Large intestine (tissue), 3 donors: ENCODE data around the gene ECT2. TPM values are rescaled to one million over a fixed set of nuclear protein-coding genes. Genes with fewer than 3 reads are reported as not detected.
"Not testable (repeated sequence)": the region's sequence is repeated elsewhere in the genome, so short reads cannot be mapped to it uniquely, and the experiment has no call there.

ENCODE experiments used
- DNase-seq, 2 donors: peaks; one replicate each; pipeline versions ENCODE4 v3.0.0 to v3.0.0-alpha.2; 2013
- H3K27ac ChIP-seq: one replicate; pipeline ENCODE4 v1.5.1; 2013; ENCODE audit warnings: low read length
- H3K27me3 ChIP-seq: 2 replicates; pipeline ENCODE4 v1.6.1; 2013; ENCODE audit warnings: low read length; ENCODE audit not compliant: control insufficient read depth, insufficient read depth
- H3K36me3 ChIP-seq: 2 replicates; pipeline ENCODE4 v1.6.1; 2013; ENCODE audit warnings: low read length; ENCODE audit not compliant: control insufficient read depth, insufficient read depth
- H3K4me1 ChIP-seq: one replicate; pipeline ENCODE4 v1.6.1; 2013; ENCODE audit warnings: low read length; ENCODE audit not compliant: control insufficient read depth, insufficient read depth
- H3K4me3 ChIP-seq: one replicate; pipeline ENCODE4 v1.5.1; 2013; ENCODE audit warnings: low read length
- H3K9me3 ChIP-seq: one replicate; pipeline ENCODE4 v1.6.1; 2013; ENCODE audit warnings: mild to moderate bottlenecking, low read depth, low read length, moderate library complexity; ENCODE audit not compliant: control insufficient read depth
- WGBS: methylation state at CpG from one replicate; pipeline ENCODE4 v1.1.5; 2013; ENCODE audit warnings: low lambda C conversion rate; ENCODE audit not compliant: insufficient coverage; 5-methylcytosine and 5-hydroxymethylcytosine counted together
- polyA plus RNA-seq: library from polyadenylated mRNA; unstranded; fragments of 120-200 nt; gene quantifications from one replicate; pipeline ENCODE4 v1.2.1, GENCODE V29; 2013

Gene ECT2
- polyA plus RNA-seq, 1 donor: 16.2 TPM

- Histone ChIP-seq H3K27ac (no peak overlapping the region), H3K9me3 (no peaks in the 10 kb centered on the region), H3K27me3 (no peaks in the 10 kb centered on the region), H3K4me3 (no peak overlapping the region), H3K36me3 (no peaks in the 10 kb centered on the region), H3K4me1 (no peaks in the 10 kb centered on the region)
- 80% methylated on average over 1 of the region's 2 CpGs for WGBS
- DNase-seq: no peak
Observed at GRCh38 chr3:172735014-172735413, 15.5 kb upstream of the ECT2 start.

- WGBS: 40% methylated on average over 1 of the region's 1 CpG
- H3K4me3 ChIP-seq: no peak overlapping the region
- H3K9me3 ChIP-seq: no peaks in the 10 kb centered on the region
- no peak overlapping the region for H3K27ac ChIP-seq
- DNase-seq: no peak
- no peaks in the 10 kb centered on the region for H3K4me1 ChIP-seq
- H3K36me3 ChIP-seq: no peaks in the 10 kb centered on the region
- no peaks in the 10 kb centered on the region for H3K27me3 ChIP-seq
Observed at GRCh38 chr3:172739462-172739861, 11.1 kb upstream of the ECT2 start.

- H3K4me3 ChIP-seq: no peak overlapping the region
- no peaks in the 10 kb centered on the region for H3K9me3 ChIP-seq
- no peaks in the 10 kb centered on the region for H3K36me3 ChIP-seq
- H3K4me1 ChIP-seq: peaks cover 8% of the 10 kb centered on the region
- H3K27ac ChIP-seq: no peak overlapping the region
- no peaks in the 10 kb centered on the region for H3K27me3 ChIP-seq
- DNase-seq: no peak
- 93% methylated on average over 2 of the region's 2 CpGs for WGBS
Observed at GRCh38 chr3:172746475-172746874, 4.1 kb upstream of the ECT2 start.

- Histone ChIP-seq H3K4me3 (peak overlapping the region; percentile 49), H3K9me3 (no peaks in the 10 kb centered on the region), H3K27ac (no peak overlapping the region), H3K27me3 (no peaks in the 10 kb centered on the region), H3K36me3 (no peaks in the 10 kb centered on the region), H3K4me1 (peaks cover 11% of the 10 kb centered on the region)
- WGBS: no CpG with 5 or more reads among the region's 8 CpGs
- peak; percentile 19 to 64 for DNase-seq
Observed at GRCh38 chr3:172749230-172749965, 1.1 kb upstream of the ECT2 start.

- DNase-seq: no peak
- H3K4me1 ChIP-seq: peaks cover 11% of the 10 kb centered on the region
- H3K27me3 ChIP-seq: no peaks in the 10 kb centered on the region
- H3K4me3 ChIP-seq: peak overlapping the region; percentile 49
- no peaks in the 10 kb centered on the region for H3K36me3 ChIP-seq
- 0% methylated on average over 1 of the region's 9 CpGs for WGBS
- peak overlapping the region; percentile 18 for H3K27ac ChIP-seq
- H3K9me3 ChIP-seq: no peaks in the 10 kb centered on the region
Observed at GRCh38 chr3:172750069-172750367, 508 bp upstream of the ECT2 start.

- Histone ChIP-seq H3K4me1 (peaks cover 11% of the 10 kb centered on the region), H3K27me3 (no peaks in the 10 kb centered on the region), H3K9me3 (no peaks in the 10 kb centered on the region), H3K4me3 (peak overlapping the region; percentile 83), H3K27ac (peak overlapping the region; percentile 52), H3K36me3 (peaks cover 3% of the 10 kb centered on the region)
- WGBS: 0% methylated on average over 5 of the region's 14 CpGs
- no peak for DNase-seq
Observed at GRCh38 chr3:172751175-172751704, 714 bp downstream of the ECT2 start.

GRCh38 chr3:172752651-172753050, 2.1 kb downstream of the ECT2 start:
- Histone ChIP-seq H3K9me3 (no peaks in the 10 kb centered on the region), H3K36me3 (peaks cover 3% of the 10 kb centered on the region), H3K27me3 (no peaks in the 10 kb centered on the region), H3K4me3 (no peak overlapping the region), H3K27ac (no peak overlapping the region), H3K4me1 (peaks cover 11% of the 10 kb centered on the region)
- no CpG with 5 or more reads among the region's 1 CpG for WGBS
- DNase-seq: no peak

GRCh38 chr3:172753125-172753524, 2.6 kb downstream of the ECT2 start:
- Histone ChIP-seq H3K27me3 (no peaks in the 10 kb centered on the region), H3K27ac (no peak overlapping the region), H3K4me1 (peaks cover 11% of the 10 kb centered on the region), H3K36me3 (peaks cover 3% of the 10 kb centered on the region), H3K4me3 (no peak overlapping the region), H3K9me3 (no peaks in the 10 kb centered on the region)
- WGBS: no CpG with 5 or more reads among the region's 1 CpG
- no peak for DNase-seq

GRCh38 chr3:172760416-172760815, 9.9 kb downstream of the ECT2 start:
- not testable (repeated sequence) for DNase-seq, H3K27ac ChIP-seq, H3K27me3 ChIP-seq, H3K4me1 ChIP-seq, H3K9me3 ChIP-seq, H3K4me3 ChIP-seq, H3K36me3 ChIP-seq
- 100% methylated on average over 1 of the region's 6 CpGs for WGBS

GRCh38 chr3:172766241-172766640, 15.7 kb downstream of the ECT2 start:
- no peak for DNase-seq
- Histone ChIP-seq H3K27ac (no peak overlapping the region), H3K9me3 (no peaks in the 10 kb centered on the region), H3K4me3 (no peak overlapping the region), H3K36me3 (no peaks in the 10 kb centered on the region), H3K27me3 (no peaks in the 10 kb centered on the region), H3K4me1 (no peaks in the 10 kb centered on the region)
- 100% methylated on average over 2 of the region's 2 CpGs for WGBS
